Mammary epithelial cell (primary cell): ENCODE results near the gene MB21D2.

ENCODE experiments used
- CTCF ChIP-seq, 2 donors: IDR thresholded peaks in 1 of 2; conservative IDR thresholded peaks in 1 of 2; 2 replicates each; pipeline ENCODE4 v1.5.1; 2011 to 2012; ENCODE audit warnings: inconsistent platforms in 2 of 2, low read length in 2 of 2, mild to moderate bottlenecking in 2 of 2, control low read depth in 1 of 2, low read depth in 1 of 2; ENCODE audit not compliant: insufficient read depth in 1 of 2; ENCODE audit errors: extremely low read depth in 1 of 2
- EZH2 ChIP-seq: IDR thresholded peaks from 2 replicates; pipeline ENCODE4 v1.6.1; 2012; ENCODE audit warnings: low read length, inconsistent platforms, borderline replicate concordance

- TF ChIP-seq CTCF (conservative IDR thresholded peaks at IDR 0.05 in 1 of 2, IDR thresholded peaks at IDR 0.05 in 1 of 2; ENCODE audit: extremely low read depth in 1 of 2, insufficient read depth in 1 of 2, low read depth in 1 of 2, low read length in 2 of 2) (peak; percentile 44 to 65), EZH2 (no peak)
Observed at GRCh38 chr3:192802957-192803899, 114.4 kb downstream of the MB21D2 start.
